Anterior cingulate cortex (tissue), 58 donors: ENCODE results near the gene DUSP15.
"Not testable (repeated sequence)": the region's sequence is repeated elsewhere in the genome, so short reads cannot be mapped to it uniquely, and the experiment has no call there.

Experiments
- DNase-seq, 58 donors: peaks; one replicate each; lab custom pipeline; 2025; lab: John Stamatoyannopoulos, UW

DUSP15 gene, protein sequence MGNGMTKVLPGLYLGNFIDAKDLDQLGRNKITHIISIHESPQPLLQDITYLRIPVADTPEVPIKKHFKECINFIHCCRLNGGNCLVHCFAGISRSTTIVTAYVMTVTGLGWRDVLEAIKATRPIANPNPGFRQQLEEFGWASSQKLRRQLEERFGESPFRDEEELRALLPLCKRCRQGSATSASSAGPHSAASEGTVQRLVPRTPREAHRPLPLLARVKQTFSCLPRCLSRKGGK

DNA sequence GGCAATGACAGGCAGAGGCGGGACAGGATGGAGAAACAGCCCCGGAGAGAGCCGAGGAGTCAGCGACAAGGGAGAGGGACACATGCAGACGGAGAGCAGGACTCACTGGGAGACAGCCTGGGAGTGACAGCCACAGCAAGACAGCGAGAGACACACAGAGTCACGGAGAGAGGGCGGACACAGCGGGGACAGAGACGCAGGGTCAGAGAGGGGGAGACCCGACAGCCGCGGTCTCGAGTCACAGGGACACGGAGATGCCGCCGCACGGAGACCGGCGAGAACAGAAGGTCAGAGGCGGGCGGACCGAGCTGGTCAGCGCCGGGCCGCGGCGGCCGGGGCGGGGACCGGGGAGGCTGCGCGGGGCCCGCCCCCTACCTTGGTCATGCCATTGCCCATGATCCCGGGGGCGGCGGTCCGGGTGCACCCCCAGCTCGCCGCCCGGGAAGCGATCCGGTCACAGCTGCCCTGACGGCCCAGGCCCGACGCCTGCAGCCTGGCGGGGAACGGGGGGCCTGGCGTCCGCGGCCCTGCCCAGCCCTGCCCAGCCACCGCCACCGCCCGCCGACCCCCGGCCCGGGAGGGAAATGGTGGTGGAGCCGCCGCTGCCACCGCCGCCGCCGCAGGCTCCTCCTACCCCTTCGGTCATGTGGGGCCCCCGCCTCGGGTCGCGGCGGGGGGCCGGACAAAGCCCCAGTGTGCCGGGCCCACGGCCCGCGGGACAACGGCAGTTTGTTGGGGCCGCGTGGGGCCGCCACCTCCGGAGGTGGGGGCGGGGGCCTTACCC, at the start of gene DUSP15, which contains the start of gene TTLL9:
Gene DUSP15, minus strand, starts transcription at position 586 of the 784 bp plus-strand sequence. Its CDS starts 190 bp downstream, at position 396.
Gene TTLL9, plus strand, starts transcription at position 693 of the 784 bp plus-strand sequence. CDS start 493 bp downstream, outside the sequence.
- peak in 52 of 58 donors; percentile 19 to 86 (median 68) for DNase-seq

DNA sequence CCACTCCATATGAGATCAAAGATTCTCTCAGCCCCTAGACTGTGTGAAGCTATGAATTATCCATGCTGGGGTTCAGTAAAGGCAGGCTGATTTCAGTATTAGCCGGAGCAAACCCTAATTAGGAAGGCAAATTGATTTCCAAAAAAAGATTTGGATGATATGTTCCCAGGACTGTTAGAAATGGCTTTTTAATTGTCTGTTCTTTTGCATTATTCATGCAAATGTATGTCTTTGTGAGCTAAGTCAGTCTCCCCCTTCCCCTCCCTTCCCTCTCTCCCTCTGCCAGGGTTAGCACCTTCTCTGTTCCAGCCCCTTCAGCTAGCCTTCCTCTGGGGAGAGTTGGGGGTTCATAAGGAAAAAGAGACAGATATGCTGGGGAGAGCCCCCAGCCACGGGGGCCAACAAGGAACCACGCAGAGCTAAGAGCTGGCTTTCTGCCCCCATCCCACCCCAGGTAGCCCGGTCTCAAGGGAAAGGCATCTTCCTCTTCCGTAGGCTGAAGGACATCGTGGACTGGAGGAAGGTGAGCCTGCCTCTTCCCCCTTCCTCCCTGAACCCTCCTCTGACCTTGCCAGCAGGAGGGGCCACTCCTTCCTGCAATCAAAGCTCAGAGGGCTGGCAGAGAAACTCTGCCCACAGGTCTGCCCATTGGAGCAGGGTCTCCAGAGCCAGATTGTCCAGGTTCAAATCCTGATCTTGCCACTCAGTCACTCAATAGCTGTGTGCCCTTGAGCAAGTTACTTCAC, 49.3 kb upstream of the DUSP15 start:
- DNase-seq = no peak

DNA sequence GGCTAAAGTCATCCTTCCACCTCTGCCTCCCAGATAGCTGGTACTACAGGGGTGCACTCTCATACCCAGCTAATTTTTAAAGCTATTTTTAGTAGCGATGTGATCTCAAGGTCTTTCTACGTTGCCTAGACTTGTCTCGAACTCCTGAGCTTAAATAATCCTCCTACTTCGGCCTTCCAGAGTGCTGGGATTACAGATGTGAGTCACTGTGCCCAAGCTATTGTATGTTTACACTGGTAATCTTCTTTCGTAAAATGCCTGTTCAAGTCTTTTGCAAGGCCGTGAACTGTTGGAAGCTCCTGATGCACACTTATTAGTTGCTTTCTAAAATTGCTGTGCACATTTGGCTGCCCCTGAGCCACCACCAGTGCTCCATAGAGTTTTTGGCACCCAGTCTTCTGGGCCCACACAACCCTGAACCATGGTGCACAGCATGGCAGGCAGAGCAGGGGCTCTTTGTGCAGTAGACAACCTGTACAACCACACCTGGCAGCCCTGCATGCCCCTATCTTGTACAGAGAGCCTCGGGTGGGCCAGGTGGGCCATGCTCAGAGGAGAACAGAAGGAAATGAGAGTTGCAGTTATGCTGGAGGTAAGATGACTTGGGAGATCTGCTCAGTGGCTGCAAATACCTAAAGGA, 48.3 kb upstream of the DUSP15 start:
- DNase-seq = no peak

DNA sequence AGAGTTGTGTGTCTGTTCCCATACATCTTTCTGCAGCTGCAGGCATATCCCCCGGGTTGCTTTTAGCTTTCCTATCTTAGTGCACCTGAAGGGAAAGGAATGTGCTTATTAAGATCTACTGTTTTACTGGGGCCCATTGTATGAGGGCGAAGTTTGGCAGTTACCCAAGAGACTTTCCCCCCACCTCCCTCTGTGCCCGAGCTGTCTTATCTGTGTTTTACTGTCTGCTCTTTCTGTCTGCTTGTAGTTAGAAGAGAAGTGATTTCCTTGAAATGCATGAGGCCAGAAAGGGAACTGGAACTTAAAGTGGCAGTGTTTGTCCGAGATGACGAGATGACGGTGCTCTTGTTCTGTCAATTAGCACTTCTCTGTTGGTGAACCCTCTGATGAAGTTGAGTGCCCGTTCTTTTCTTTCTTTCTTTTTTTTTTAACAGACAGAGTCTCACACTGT, 47.7 kb upstream of the DUSP15 start:
- DNase-seq = not testable (repeated sequence)

DNA sequence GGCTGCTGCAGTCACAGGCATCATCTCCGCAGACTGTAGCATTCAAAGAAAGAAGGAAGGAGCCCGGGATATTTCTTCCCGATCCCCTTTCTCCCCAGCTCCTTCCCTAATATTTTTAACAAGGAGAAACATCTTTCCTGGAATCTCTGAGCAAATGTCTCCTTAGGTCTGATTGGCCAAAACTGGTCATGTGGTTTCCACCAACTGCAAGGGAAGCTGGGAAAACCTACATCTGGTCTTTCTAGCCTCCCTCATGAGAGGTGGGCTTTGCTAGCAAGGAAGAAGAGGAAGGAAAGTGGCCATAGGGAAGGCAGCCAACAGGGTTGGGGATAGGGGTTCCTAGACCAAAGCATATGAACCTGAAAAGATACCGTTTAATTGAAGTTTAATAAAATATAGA, 46.4 kb upstream of the DUSP15 start:
- no peak for DNase-seq

DNA sequence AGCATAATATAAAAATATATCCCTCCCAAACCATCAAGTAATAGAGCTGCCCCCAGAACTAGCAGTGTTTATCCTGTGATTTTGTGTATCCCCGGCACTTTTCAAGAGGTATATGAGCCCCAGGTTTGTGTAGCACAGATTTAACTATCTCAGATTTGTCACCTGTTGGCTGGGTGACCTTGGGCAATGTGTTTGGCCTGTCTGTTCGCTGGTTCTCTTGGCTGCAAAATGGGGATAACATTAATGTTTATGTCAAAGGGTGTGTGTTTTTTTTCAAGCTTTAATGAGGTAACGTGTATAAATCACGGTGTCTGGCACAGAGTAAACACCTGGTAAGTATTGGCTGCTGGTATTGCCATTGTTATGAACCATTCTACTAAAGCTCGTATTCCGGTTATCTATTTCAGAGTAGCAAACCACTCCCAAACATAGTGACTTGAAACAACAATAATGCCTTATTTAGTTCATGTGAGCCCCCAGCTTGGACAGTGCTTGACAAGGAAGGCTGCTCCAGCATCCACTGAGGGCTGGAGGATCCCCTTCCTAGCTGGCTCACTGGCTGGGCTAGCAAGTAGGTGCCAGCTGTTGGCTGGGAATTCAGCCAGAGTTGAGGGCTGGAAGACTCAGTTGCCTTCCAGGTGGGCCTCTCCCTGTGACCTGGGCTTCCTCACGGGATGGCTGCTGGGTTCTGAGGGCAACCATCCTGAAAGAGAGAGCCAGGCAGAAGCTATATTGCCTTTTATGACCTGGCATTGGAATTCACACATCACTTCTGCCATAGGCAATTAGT, 45.4 kb upstream of the DUSP15 start:
- DNase-seq = no peak

DNA sequence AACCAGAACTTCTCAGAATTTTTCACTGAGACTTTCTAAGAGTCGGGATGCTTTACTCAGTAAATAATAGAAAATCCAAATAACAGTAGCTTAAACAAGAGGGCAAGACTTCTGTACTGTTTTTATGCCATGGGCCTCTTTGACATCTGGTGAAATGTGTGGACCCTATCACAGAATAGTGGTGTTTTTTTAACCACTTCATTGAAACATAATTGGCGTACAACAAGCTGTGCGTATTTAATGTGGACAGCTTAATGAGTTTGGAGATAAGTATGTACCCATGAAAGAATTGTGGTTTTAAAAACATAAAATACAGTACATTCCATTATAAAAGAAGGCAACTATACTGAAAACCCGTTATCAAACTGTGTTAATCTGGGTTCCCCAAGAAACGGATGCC, 43.8 kb upstream of the DUSP15 start:
- DNase-seq = no peak

DNA sequence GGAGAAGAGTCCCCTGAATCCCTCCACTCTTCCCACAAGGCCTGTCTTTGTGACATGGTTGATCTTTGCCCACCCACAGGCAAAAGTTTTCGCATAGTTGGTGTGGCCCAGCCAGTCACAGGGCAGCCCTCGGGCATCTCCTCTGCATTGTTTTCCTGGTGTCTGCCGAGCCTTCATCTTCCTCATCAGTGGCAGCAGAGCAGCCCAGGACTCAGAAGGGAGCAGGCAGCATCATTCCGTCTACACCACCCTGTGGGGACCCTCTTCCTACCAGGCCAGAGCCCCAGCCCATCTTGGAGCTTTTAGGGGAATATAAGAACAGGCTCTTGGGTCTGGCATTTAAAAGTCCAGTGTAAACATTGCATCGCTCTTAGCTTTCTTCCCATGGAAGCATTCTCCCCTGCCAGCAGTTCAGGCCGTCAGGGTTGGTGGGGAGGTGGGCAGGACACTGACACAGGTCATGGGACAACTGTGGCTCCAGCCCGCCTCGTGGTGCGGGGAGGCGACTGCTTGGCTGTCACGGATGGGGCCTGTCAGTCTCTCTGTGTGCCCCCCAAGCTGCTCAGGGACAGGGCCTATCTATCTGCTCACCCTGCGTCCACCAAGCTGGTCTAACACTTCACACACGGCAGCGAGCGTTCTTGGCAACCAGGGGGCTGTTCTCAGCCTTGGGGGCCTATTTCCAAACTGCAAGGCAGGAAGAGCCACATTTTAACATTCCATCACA, 43.3 kb upstream of the DUSP15 start:
- no peak for DNase-seq

DNA sequence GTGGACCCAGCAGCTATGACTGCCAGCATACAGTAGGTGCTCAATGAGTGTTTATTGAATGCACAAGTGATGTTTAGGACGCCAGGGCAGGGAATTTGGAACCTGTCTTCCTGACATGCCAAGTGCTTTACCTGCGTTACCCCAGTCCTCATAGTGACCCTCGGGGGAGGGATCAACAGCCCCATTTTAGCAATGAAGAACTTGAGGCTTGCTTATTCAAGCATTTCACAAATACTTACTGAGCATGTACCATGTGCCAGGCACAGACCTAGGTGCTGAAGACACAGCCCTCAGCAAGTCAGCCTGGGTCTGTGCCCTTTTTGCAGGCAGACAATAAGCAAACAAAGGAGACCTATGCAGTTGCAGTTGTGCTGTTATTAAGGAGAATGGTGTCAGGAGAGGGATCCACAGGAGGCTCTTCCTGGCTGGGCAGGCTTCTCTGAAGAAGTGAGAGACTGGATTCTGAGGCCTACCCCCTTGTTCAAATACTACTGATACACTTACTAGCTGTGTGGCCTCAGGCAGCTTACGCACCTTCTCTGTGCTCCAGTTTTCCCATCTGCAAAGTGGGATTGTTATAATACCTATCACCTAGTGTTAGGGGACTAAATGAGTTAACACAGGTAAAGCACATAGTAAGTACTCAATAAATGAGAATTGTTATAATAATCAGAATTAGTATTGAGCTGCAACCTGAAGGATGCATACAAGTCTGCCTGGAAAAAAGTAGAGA, 39.9 kb upstream of the DUSP15 start:
- no peak for DNase-seq

DNA sequence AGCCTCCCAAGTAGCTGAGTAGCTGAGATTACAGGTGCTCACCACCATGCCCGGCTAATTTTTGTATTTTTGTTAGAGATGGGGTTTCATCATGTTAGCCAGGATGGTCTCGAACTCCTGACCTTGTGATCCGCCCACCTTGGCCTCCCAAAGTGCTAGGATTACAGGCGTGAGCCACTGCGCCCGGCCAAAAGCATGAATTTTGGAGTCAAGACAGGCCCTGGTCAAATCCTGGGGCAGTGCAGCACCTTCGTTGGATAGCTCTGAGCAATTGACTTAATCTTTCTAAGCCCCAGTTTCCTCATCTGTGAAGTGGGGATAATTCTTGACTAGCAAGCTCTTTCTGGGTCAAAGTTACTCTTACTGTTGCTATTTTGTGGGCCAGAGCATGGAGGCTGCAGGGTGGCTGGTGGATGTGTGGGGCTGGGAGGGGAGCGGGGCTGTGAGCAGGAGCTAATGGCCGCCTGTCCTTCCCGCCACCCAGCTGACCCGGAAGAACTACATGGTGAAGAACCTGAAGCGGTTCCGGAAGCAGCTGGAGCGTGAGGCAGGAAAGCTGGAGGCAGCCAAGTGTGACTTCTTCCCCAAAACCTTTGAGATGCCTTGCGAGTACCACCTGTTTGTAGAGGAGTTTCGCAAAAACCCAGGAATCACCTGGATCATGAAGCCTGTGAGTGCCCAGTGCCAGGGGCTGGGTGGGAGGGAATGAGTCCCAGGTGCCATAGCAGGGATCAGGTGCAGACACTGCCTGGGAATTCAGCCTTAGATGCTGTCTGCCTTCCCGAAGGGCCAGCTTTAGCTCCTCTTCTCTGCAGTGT, 39.1 kb upstream of the DUSP15 start:
- DNase-seq = no peak

DNA sequence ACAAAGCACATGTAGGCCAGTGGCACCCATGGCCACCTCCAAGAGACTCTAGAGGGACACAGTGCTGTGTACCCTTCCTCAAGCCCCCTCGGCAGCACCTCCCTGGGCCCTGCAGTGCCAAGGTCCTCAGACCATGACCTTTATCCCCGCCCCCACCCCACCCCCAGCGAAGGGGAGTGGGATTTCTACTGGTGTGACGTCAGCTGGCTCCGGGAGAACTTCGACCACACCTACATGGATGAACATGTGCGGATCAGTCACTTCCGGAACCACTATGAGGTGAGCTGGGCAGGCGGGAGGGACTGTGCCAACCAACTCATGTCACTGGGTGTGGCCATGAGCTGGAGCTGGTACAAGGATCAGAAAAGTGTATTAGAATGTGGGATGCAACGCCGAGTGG, 38.1 kb upstream of the DUSP15 start:
- DNase-seq = no peak

DNA sequence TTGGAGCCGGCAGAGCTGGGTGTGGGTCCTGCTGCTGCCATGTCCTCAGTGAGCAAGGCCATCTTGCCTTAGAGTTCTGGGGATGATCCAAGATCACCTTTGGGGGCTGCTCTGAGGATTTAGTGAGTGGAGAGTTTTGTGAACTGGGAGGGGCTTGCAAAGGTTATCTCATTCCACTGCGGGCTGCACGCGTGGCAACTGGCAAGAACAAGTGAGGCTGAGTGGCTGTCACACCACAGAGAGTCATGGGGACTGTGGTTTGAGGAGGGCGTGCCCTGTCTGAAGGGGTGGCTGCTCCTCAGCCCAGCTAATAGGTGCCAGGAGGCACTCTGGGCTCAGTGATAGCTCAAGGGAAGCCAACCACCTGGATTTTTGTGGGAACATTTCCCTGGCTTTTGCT, 37.7 kb upstream of the DUSP15 start:
- no peak for DNase-seq

DNA sequence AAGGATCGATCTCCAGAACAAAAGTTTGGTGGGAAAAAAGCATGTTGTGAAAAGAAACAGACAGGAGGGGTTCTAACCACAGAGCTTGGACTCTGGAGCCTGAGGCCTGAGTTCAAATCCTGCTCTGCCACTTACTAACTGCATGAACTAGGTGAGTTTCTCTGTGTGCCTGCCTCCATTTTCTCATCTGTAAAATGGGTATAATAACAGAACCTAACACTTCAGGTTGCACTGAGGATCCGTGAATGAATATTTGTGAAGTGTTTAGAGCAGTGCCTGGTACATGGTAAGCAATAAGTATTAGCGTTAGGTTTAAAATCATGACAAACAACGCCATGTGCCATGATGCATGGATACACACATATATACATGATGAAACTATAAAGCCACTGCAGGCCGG, 36.7 kb upstream of the DUSP15 start:
- no peak for DNase-seq

DNA sequence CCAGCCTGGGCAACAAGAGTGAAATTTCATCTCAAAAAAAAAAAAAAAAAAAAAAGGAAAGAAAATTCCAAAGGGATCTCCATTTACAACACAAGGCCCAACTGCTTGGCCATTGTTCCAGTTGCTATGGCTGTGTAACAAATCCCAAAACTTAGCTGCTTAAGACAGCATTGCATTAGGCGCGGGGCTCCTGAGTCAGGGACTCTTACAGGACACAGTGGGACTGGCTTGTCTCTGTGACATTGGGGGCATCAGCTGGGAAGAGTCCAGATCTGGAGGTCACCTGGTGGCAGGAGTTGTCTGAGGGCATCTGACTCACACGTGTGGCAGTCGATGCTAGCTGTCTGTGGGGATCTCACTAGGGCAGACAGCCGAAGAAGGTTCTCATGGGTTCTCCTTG, 35.7 kb upstream of the DUSP15 start:
- DNase-seq = no peak

DNA sequence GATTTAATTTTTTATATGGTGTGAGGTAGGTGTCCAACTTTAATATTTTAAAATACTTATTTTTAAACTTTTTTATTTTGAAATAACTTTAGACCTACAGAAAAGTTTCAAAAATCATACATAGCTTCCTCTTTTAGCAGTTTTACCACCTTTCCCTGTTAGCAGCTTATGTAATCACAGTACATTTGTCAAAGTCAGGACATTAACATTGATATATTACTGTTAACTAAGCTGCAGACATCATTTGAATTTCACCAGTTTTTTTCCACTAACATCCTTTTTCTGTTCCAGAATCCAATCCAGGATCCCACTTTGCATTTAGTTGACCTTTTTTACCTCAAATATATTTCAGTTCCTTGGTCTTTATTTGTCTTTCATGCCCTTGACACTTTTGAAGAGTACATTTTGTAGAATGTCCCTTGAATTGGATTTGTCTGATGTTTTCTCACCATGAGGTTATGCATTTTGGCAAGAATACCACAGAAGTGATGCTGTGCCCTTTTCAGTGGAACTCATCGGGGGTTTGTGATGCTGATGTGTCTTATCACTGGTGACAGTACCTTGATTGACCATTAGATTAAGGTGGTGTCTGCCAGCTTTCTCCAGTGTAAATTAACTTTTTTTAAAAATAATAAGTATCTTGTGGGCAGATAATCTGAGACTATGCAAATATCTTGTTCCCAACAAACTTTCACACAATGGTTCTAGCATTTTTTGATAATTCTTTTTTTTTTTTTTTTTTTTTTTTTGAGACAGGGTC, 33.5 kb upstream of the DUSP15 start:
- no peak for DNase-seq

DNA sequence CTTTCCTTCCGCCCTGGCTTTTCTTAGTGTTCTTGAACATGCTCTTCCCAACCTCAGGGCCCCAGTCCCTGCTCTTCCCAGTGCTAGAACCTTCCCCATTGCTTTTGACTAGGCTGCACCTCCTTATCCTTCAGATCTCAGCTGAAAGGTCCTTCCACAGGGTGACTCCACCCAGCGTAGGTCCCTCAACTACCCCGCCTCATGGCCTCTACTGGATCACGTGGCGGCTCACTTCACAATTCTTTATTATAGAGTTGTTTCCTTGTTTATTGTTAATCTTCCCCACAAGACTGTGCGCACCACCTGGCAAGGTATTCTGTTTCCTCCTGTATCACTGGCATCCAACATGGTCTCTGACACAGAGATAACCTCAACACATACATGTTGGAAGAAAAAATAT, 31.3 kb upstream of the DUSP15 start:
- no peak for DNase-seq

DNA sequence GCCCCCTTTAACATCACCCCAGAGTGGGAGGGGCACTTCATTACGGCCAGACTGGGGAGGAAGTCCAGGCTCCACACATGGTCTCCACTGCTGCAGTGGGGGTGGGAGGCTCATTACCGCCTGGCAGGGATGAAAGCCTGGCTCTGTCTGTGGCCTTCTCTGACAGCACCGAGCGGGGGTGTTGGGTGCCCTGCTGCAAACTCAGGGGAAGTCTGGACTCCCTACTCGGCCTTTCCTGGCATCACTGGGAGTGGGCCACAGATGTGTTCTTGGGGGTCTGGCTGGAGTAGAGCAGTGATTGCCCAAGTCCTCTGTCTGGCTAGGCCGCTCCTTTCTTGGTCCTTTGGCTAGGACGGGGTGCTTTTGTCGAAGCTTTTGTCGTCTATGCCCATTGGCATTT, 27.2 kb upstream of the DUSP15 start:
- DNase-seq = peak in 2 of 58 donors; percentile 4 to 19
